ENCODE data around the gene UBQLN1. TPM values are rescaled to one million over a fixed set of nuclear protein-coding genes. Genes with fewer than 3 reads are reported as not detected.

The UBQLN1 gene
- total and polyA plus RNA-seq, 2 donors (not counting 1 experiment from before 2014, with no cell fraction given): 49.8 to 101 TPM

- Histone ChIP-seq H4K20me1 (ENCODE audit: control insufficient read depth, insufficient read depth, low read length, poor library complexity, severe bottlenecking) (peaks cover 93% of the 10 kb centered on the region), H3K36me3 (replicated peaks in 1 of 2; ENCODE audit: control extremely low read depth in 1 of 2, control insufficient read depth in 1 of 2, extremely low read depth in 1 of 2, insufficient read depth in 2 of 2, low read length in 1 of 2) (no peaks in the 10 kb centered on the region), H3K9me3 (ENCODE audit: control extremely low read depth in 1 of 3, control insufficient read depth in 2 of 3, insufficient read depth in 1 of 3, low read length in 2 of 3) (no peaks in the 10 kb centered on the region), H3K4me1 (ENCODE audit: control insufficient read depth in 2 of 2, insufficient read depth in 2 of 2, low read length in 2 of 2) (peaks cover 19 to 45% of the 10 kb centered on the region in 2 donors), H3K27me3 (replicated peaks in 1 of 4; ENCODE audit: control extremely low read depth in 1 of 4, control insufficient read depth in 3 of 4, insufficient read depth in 4 of 4, low read length in 3 of 4) (no peaks in the 10 kb centered on the region), H3K9ac (ENCODE audit: low read length) (no peak overlapping the region), H3K27ac (ENCODE audit: low read length in 2 of 2) (no peak overlapping the region), H3K4me2 (replicated peaks; ENCODE audit: low read depth, low read length, poor library complexity, severe bottlenecking) (no peak overlapping the region), H2AFZ (ENCODE audit: insufficient read depth, low read depth, low read length, poor library complexity, severe bottlenecking) (no peak overlapping the region), H3K79me2 (ENCODE audit: control insufficient read depth, insufficient read depth, low read length) (peaks cover 100% of the 10 kb centered on the region), H3K4me3 (ENCODE audit: control extremely low read depth in 1 of 5, extremely low read depth in 1 of 5, insufficient read depth in 1 of 5, low read depth in 2 of 5, low read length in 4 of 5) (no peak overlapping the region)
- H3K27ac Mint-ChIP-seq: no peak overlapping the region
- intact Hi-C loops (cut with micrococcal nuclease): loop anchor here (5.0 kb wide), 1 partner anchor 34 kb away; no protein-coding TSS in a partner anchor
- no peaks in the 10 kb centered on the region for H3K27me3 Mint-ChIP-seq
- no peak for ATAC-seq (ENCODE audit: low read depth)
- TF ChIP-seq EZH2 (IDR thresholded peaks at IDR 0.05; ENCODE audit: borderline replicate concordance, insufficient read depth, low read depth, low read length, poor library complexity, severe bottlenecking) (no peak), CTCF (IDR thresholded peaks at IDR 0.05) (no peak)
- no peaks in the 10 kb centered on the region for H3K9me3 Mint-ChIP-seq (ENCODE audit: insufficient read depth)
- DNase-seq: no peak
- ChIA-PET CTCF (no interaction called here), POLR2A (no interaction called here)
- WGBS (ENCODE audit: insufficient coverage): 100% methylated on average over 1 of the region's 3 CpGs
- H3K4me1 Mint-ChIP-seq: peaks cover 78% of the 10 kb centered on the region
- H3K4me3 Mint-ChIP-seq: no peak overlapping the region
Measured at GRCh38 chr9:83691492-83691891, 16.3 kb downstream of the UBQLN1 start.

GRCh38 chr9:83688921-83689320, 18.8 kb downstream of the UBQLN1 start:
- H3K4me3 Mint-ChIP-seq: no peak overlapping the region
- H3K27ac Mint-ChIP-seq: no peak overlapping the region
- peaks cover 93% of the 10 kb centered on the region for H4K20me1 ChIP-seq (ENCODE audit: control insufficient read depth, insufficient read depth, low read length, poor library complexity, severe bottlenecking)
- H3K4me1 ChIP-seq (ENCODE audit: control insufficient read depth in 2 of 2, insufficient read depth in 2 of 2, low read length in 2 of 2): peaks cover 8 to 26% of the 10 kb centered on the region in 2 donors
- DNase-seq: no peak
- no peaks in the 10 kb centered on the region for H3K9me3 Mint-ChIP-seq (ENCODE audit: insufficient read depth)
- no peaks in the 10 kb centered on the region for H3K27me3 Mint-ChIP-seq
- intact Hi-C loops (cut with micrococcal nuclease): no loop called here
- no peak overlapping the region for H2AFZ ChIP-seq (ENCODE audit: insufficient read depth, low read depth, low read length, poor library complexity, severe bottlenecking)
- H3K4me2 ChIP-seq (replicated peaks; ENCODE audit: low read depth, low read length, poor library complexity, severe bottlenecking): no peak overlapping the region
- no peaks in the 10 kb centered on the region for H3K9me3 ChIP-seq (ENCODE audit: control extremely low read depth in 1 of 3, control insufficient read depth in 2 of 3, insufficient read depth in 1 of 3, low read length in 2 of 3)
- POLR2A ChIA-PET: no interaction called here
- TF ChIP-seq CTCF (IDR thresholded peaks at IDR 0.05): no peak
- no peak for TF ChIP-seq EZH2 (IDR thresholded peaks at IDR 0.05; ENCODE audit: borderline replicate concordance, insufficient read depth, low read depth, low read length, poor library complexity, severe bottlenecking)
- H3K4me1 Mint-ChIP-seq: peaks cover 67% of the 10 kb centered on the region
- H3K27me3 ChIP-seq (replicated peaks in 1 of 4; ENCODE audit: control extremely low read depth in 1 of 4, control insufficient read depth in 3 of 4, insufficient read depth in 4 of 4, low read length in 3 of 4): no peaks in the 10 kb centered on the region
- H3K27ac ChIP-seq (ENCODE audit: low read length in 2 of 2): no peak overlapping the region
- H3K79me2 ChIP-seq (ENCODE audit: control insufficient read depth, insufficient read depth, low read length): peaks cover 100% of the 10 kb centered on the region
- peaks cover 0 to 5% of the 10 kb centered on the region in 2 experiments for H3K36me3 ChIP-seq (replicated peaks in 1 of 2; ENCODE audit: control extremely low read depth in 1 of 2, control insufficient read depth in 1 of 2, extremely low read depth in 1 of 2, insufficient read depth in 2 of 2, low read length in 1 of 2)
- H3K9ac ChIP-seq (ENCODE audit: low read length): no peak overlapping the region
- WGBS (ENCODE audit: insufficient coverage): 90% methylated on average over 2 of the region's 3 CpGs
- H3K4me3 ChIP-seq (ENCODE audit: control extremely low read depth in 1 of 5, extremely low read depth in 1 of 5, insufficient read depth in 1 of 5, low read depth in 2 of 5, low read length in 4 of 5): no peak overlapping the region
- no peak for ATAC-seq (ENCODE audit: low read depth)
- CTCF ChIA-PET: interaction anchor here (1.2 to 1.5 kb wide), 2 partner anchors 10 to 19 kb away, joined by 3 to 5 read pairs; partner anchors contain the start of gene UBQLN1

Measured in B cell (primary cell).